Caco-2 (cell line): Measurements from ENCODE around the gene NKX1-2. TPM values are rescaled to one million over a fixed set of nuclear protein-coding genes. Genes with fewer than 3 reads are reported as not detected.

Experiments used
- BruUV-seq: library from RNA; stranded (reverse); fragments of 400-500 nt; replicated peaks from 2 replicates; lab custom pipeline; 2021; lab: Mats Ljungman, UMichigan
- CTCF ChIA-PET: fragments of 300-600 bp; sonication (Branson Sonifier 250); formaldehyde crosslinking; loops from one replicate; lab custom pipeline; 2022; ENCODE audit warnings: antibody characterized with exemption; lab: Charles Lee
- POLR2A ChIA-PET: fragments of 300-600 bp; sonication (Branson Sonifier 250); formaldehyde crosslinking; loops from one replicate; lab custom pipeline; 2022; ENCODE audit warnings: antibody characterized with exemption; lab: Charles Lee
- DNase-seq, 2 experiments: peaks; one replicate each; pipeline versions ENCODE4 v3.0.0 to v3.0.0-alpha.2; 2020 to 2022
- H3K27me3 ChIP-seq: replicated peaks from 2 replicates; pipeline ENCODE4 v1.6.0; 2011; ENCODE audit warnings: low read length; ENCODE audit not compliant: control insufficient read depth, insufficient read depth
- H3K36me3 ChIP-seq: 2 replicates; pipeline ENCODE4 v1.5.1; 2011; ENCODE audit warnings: low read length; ENCODE audit not compliant: control insufficient read depth, insufficient read depth
- H3K4me1 ChIP-seq: fragments of 250-450 bp; sonication (Bioruptor Pico); 2 replicates; pipeline ENCODE4 v1.5.1; 2020; ENCODE audit warnings: mild to moderate bottlenecking
- H3K4me3 ChIP-seq: 2 replicates; pipeline ENCODE4 v1.5.1; 2011; ENCODE audit warnings: low read depth, mild to moderate bottlenecking, control low read depth, low read length
- H3K9me3 ChIP-seq: fragments of 250-450 bp; sonication (Bioruptor Pico); 2 replicates; pipeline ENCODE4 v1.5.1; 2020; ENCODE audit warnings: mild to moderate bottlenecking, moderate library complexity
- H3K27ac Mint-ChIP-seq: one replicate; pipeline ENCODE4 v1.8.0; 2022; ENCODE audit warnings: mixed read lengths; ENCODE audit not compliant: unreplicated experiment
- H3K27me3 Mint-ChIP-seq: one replicate; pipeline ENCODE4 v1.8.0; 2022; ENCODE audit warnings: mixed read lengths; ENCODE audit not compliant: insufficient read depth, unreplicated experiment
- H3K36me3 Mint-ChIP-seq: one replicate; pipeline ENCODE4 v1.8.0; 2022; ENCODE audit warnings: mild to moderate bottlenecking, mixed read lengths; ENCODE audit not compliant: insufficient read depth, unreplicated experiment
- H3K4me1 Mint-ChIP-seq: one replicate; pipeline ENCODE4 v1.8.0; 2022; ENCODE audit warnings: low read depth, mixed read lengths; ENCODE audit not compliant: unreplicated experiment
- H3K4me3 Mint-ChIP-seq: one replicate; pipeline ENCODE4 v1.8.0; 2022; ENCODE audit warnings: mild to moderate bottlenecking, moderate library complexity, mixed read lengths; ENCODE audit not compliant: unreplicated experiment
- H3K9me3 Mint-ChIP-seq: one replicate; pipeline ENCODE4 v1.8.0; 2022; ENCODE audit warnings: mixed read lengths; ENCODE audit not compliant: unreplicated experiment
- CTCF ChIP-seq, 2 experiments: fragments of 200-600 bp in 1 of 2; IDR thresholded peaks; 1 replicate in 1 of 2; 2 replicates in 1 of 2; pipeline versions ENCODE4 v1.5.1 to v1.8.0; 2011 to 2022; ENCODE audit warnings: antibody characterized with exemption in 1 of 2, control low read depth in 1 of 2, inconsistent platforms in 1 of 2, low read depth in 1 of 2, low read length in 1 of 2, mild to moderate bottlenecking in 1 of 2, moderate library complexity in 1 of 2; ENCODE audit not compliant: insufficient read depth in 1 of 2, severe bottlenecking in 1 of 2, unreplicated experiment in 1 of 2
- intact Hi-C: fragments of 100-400 bp; cut with micrococcal nuclease; formaldehyde crosslinking; loops from one replicate; pipeline ENCODE4 v1.10.0; 2022; ENCODE audit not compliant: unreplicated experiment
- total RNA-seq: library from RNA; stranded (reverse); gene quantifications from 2 replicates; pipeline ENCODE4 v1.2.3, GENCODE V29; 2022

Gene NKX1-2
- total RNA-seq, 1 experiment from 2014 or later = 2.8 TPM

DNA sequence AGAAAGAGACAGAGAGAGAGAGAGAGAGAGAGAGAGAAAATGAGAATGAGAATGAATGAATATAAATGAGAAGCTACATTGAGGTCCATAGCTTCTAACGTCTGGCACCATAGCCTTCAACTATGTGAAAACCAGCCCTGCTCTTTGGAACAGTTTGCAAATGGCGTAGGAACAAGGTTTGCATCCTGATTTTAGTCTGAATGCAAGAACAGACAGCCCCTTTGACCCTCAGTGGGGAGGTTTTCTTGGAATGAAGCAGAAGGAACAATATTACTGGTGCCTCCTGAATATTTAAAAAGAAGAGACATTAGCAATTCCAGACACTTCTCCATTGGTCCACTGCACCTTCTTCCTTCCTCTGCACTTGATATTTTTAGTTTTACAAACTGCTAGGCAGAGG is 34.8 kb upstream of the NKX1-2 start:
- Mint-ChIP-seq H3K36me3 (peaks cover 23% of the 10 kb centered on the region), H3K4me1 (peaks cover 22% of the 10 kb centered on the region), H3K27ac (no peak overlapping the region), H3K27me3 (no peaks in the 10 kb centered on the region), H3K4me3 (no peak overlapping the region), H3K9me3 (peaks cover 9% of the 10 kb centered on the region)
- Histone ChIP-seq H3K4me1 (peaks cover 15% of the 10 kb centered on the region), H3K9me3 (peaks cover 7% of the 10 kb centered on the region), H3K4me3 (no peak overlapping the region), H3K36me3 (peaks cover 2% of the 10 kb centered on the region), H3K27me3 (no peaks in the 10 kb centered on the region)
- no TSS peak for BruUV-seq
- no peak for TF ChIP-seq CTCF (IDR thresholded peaks at IDR 0.05; ENCODE audit: insufficient read depth in 1 of 2, low read depth in 1 of 2, low read length in 1 of 2, severe bottlenecking in 1 of 2, unreplicated experiment in 1 of 2)
- intact Hi-C loops = no loop called here
- POLR2A ChIA-PET = no interaction called here
- no peak for DNase-seq
- CTCF ChIA-PET = interaction anchor here (0.7 kb wide), 1 partner anchor 146 kb away, joined by 3 read pairs; no protein-coding TSS in a partner anchor

GRCh38 chr10:124484031-124484430 is 34.2 kb upstream of the NKX1-2 start:
- H3K4me3 Mint-ChIP-seq = no peak overlapping the region
- no peaks in the 10 kb centered on the region for H3K27me3 Mint-ChIP-seq
- H3K27ac Mint-ChIP-seq = no peak overlapping the region
- peaks cover 22% of the 10 kb centered on the region for H3K4me1 Mint-ChIP-seq
- ChIA-PET CTCF (no interaction called here), POLR2A (interaction anchor here (0.5 kb wide), 1 partner anchor 22 kb away, joined by 3 read pairs; the partner anchor contains the start of gene LHPP)
- intact Hi-C loops = no loop called here
- no peaks in the 10 kb centered on the region for H3K27me3 ChIP-seq
- peaks cover 15% of the 10 kb centered on the region for H3K4me1 ChIP-seq
- peaks cover 9% of the 10 kb centered on the region for H3K9me3 Mint-ChIP-seq
- no peak overlapping the region for H3K4me3 ChIP-seq
- peaks cover 2% of the 10 kb centered on the region for H3K36me3 ChIP-seq
- TF ChIP-seq CTCF (IDR thresholded peaks at IDR 0.05; ENCODE audit: insufficient read depth in 1 of 2, low read depth in 1 of 2, low read length in 1 of 2, severe bottlenecking in 1 of 2, unreplicated experiment in 1 of 2) = no peak
- no peak for DNase-seq
- peaks cover 23% of the 10 kb centered on the region for H3K36me3 Mint-ChIP-seq
- peaks cover 7% of the 10 kb centered on the region for H3K9me3 ChIP-seq
- BruUV-seq = no TSS peak

DNA sequence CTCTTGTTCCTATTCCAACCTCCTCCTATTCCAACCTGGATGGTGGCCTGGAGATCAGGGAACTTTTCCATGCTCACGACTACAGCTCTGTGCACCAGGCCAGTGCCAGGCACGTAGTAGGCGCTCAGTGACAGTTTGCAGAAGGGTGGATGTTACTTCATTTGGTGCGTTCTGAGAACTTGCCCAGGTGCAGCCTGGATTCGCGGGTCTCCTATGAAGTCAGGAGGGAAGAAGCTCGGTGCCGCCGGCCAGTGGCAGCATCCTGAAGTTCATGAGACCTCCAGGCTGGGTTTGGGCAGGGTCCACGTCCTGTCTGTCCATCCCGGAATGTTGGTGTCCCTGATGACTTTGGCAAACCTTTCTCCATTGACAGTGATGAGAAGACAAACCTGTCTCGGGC is 33.0 kb upstream of the NKX1-2 start:
- BruUV-seq = no TSS peak
- no peak overlapping the region for H3K4me3 ChIP-seq
- H3K4me1 ChIP-seq = peaks cover 26% of the 10 kb centered on the region
- ChIA-PET POLR2A (no interaction called here), CTCF (no interaction called here)
- peaks cover 9% of the 10 kb centered on the region for H3K9me3 Mint-ChIP-seq
- intact Hi-C loops = no loop called here
- H3K27ac Mint-ChIP-seq = no peak overlapping the region
- peaks cover 23% of the 10 kb centered on the region for H3K36me3 Mint-ChIP-seq
- H3K36me3 ChIP-seq = peaks cover 2% of the 10 kb centered on the region
- H3K9me3 ChIP-seq = peaks cover 7% of the 10 kb centered on the region
- H3K27me3 ChIP-seq = no peaks in the 10 kb centered on the region
- no peak for DNase-seq
- TF ChIP-seq CTCF (IDR thresholded peaks at IDR 0.05; ENCODE audit: insufficient read depth in 1 of 2, low read depth in 1 of 2, low read length in 1 of 2, severe bottlenecking in 1 of 2, unreplicated experiment in 1 of 2) = no peak
- peaks cover 21% of the 10 kb centered on the region for H3K4me1 Mint-ChIP-seq
- no peak overlapping the region for H3K4me3 Mint-ChIP-seq
- H3K27me3 Mint-ChIP-seq = no peaks in the 10 kb centered on the region
